OCI-LY3 (cell line): ENCODE data around the gene ENPP3.

ENCODE experiments used
- CTCF ChIP-seq: fragments of 200-600, 300-600 bp; sonication (generic); IDR thresholded peaks from 2 replicates; pipeline ENCODE4 v1.5.1; 2014; ENCODE audit warnings: antibody characterized with exemption, low read length, low read depth
- EZH2phosphoT487 ChIP-seq: fragments of 200-600 bp; shearing (Covaris generic); IDR thresholded peaks from 2 replicates; pipeline ENCODE4 v1.6.1; 2018; ENCODE audit warnings: antibody characterized with exemption, mixed run types, low read depth

- TF ChIP-seq CTCF = no peak
- no peak for TF ChIP-seq EZH2phosphoT487
Observed at GRCh38 chr6:131687022-131687421, 49.9 kb downstream of the ENPP3 start.
